A673 (cell line): Measurements from ENCODE around the gene RSU1. TPM values are rescaled to one million over a fixed set of nuclear protein-coding genes. Genes with fewer than 3 reads are reported as not detected.

Experiments
- BruUV-seq: library from RNA; stranded (reverse); fragments of 400-500 nt; replicated peaks from 2 replicates; lab custom pipeline; 2021; lab: Mats Ljungman, UMichigan
- CTCF ChIA-PET: fragments of 300-600 bp; sonication (Branson Sonifier 250); formaldehyde crosslinking; loops from one replicate; lab custom pipeline; 2022; ENCODE audit warnings: antibody characterized with exemption; lab: Charles Lee
- POLR2A ChIA-PET: fragments of 300-600 bp; sonication (Branson Sonifier 250); formaldehyde crosslinking; loops from one replicate; lab custom pipeline; 2022; ENCODE audit warnings: antibody characterized with exemption; ENCODE audit not compliant: low non-redundant PET; lab: Charles Lee
- DNase-seq: peaks from one replicate; pipeline ENCODE4 v3.0.0-alpha.2; 2015; ENCODE audit warnings: low spot score
- H3K27ac ChIP-seq: fragments of 200-600 bp; sonication (generic); 2 replicates; pipeline ENCODE4 v1.5.1; 2016; ENCODE audit warnings: mixed run types, low read depth, mild to moderate bottlenecking, mixed read lengths, antibody characterized with exemption, low read length; ENCODE audit not compliant: poor library complexity, severe bottlenecking
- H3K27me3 ChIP-seq: fragments of 200-600 bp; sonication (generic); replicated peaks from 2 replicates; pipeline ENCODE4 v1.6.1; 2017; ENCODE audit warnings: mixed run types, low read depth, mild to moderate bottlenecking, mixed read lengths, antibody characterized with exemption, low read length; ENCODE audit not compliant: insufficient read depth, poor library complexity
- H3K36me3 ChIP-seq: fragments of 200-600 bp; sonication (generic); 2 replicates; pipeline ENCODE4 v1.6.1; 2016; ENCODE audit warnings: mixed run types, mild to moderate bottlenecking, mixed read lengths, antibody characterized with exemption, low read length; ENCODE audit not compliant: insufficient read depth, poor library complexity, severe bottlenecking
- H3K4me1 ChIP-seq: fragments of 200-600 bp; sonication (generic); 2 replicates; pipeline ENCODE4 v1.6.1; 2017; ENCODE audit warnings: mixed run types, mild to moderate bottlenecking, mixed read lengths, antibody characterized with exemption, low read length; ENCODE audit not compliant: insufficient read depth, poor library complexity, severe bottlenecking
- H3K4me3 ChIP-seq: fragments of 200-600 bp; sonication (generic); 2 replicates; pipeline ENCODE4 v1.5.1; 2016; ENCODE audit warnings: low read depth, mixed run types, mild to moderate bottlenecking, mixed read lengths, low read length; ENCODE audit not compliant: poor library complexity, severe bottlenecking
- H3K9me3 ChIP-seq: fragments of 200-600 bp; sonication (generic); 2 replicates; pipeline ENCODE4 v1.6.1; 2016; ENCODE audit warnings: mixed run types, low read depth, mild to moderate bottlenecking, mixed read lengths, antibody characterized with exemption, low read length; ENCODE audit not compliant: poor library complexity, severe bottlenecking
- CTCF ChIP-seq: fragments of 300-800, 200-600 bp; sonication (generic); conservative IDR thresholded peaks from 2 replicates; pipeline ENCODE4 v1.5.1; 2017; ENCODE audit warnings: low read depth, mild to moderate bottlenecking, antibody characterized with exemption, low read length, moderate library complexity, mixed read lengths
- EZH2 ChIP-seq: fragments of 200-600 bp; sonication (generic); IDR thresholded peaks from 2 replicates; pipeline ENCODE4 v1.6.1; 2017; ENCODE audit warnings: borderline replicate concordance, low read depth, mild to moderate bottlenecking, mixed read lengths, antibody characterized with exemption, low read length; ENCODE audit not compliant: poor library complexity, severe bottlenecking
- intact Hi-C: fragments of 100-400 bp; cut with micrococcal nuclease; formaldehyde crosslinking; loops from one replicate; pipeline ENCODE4 v1.10.0; 2022; ENCODE audit not compliant: unreplicated experiment
- total RNA-seq: library from RNA; stranded (reverse); gene quantifications from 2 replicates; pipeline ENCODE4 v1.2.3, GENCODE V29; 2021

Gene RSU1
- total RNA-seq, 1 experiment from 2014 or later, result 64.0 TPM

GRCh38 chr10:16748749-16749148 lies 68.5 kb downstream of the RSU1 start:
- Histone ChIP-seq H3K27ac (no peak overlapping the region), H3K36me3 (no peaks in the 10 kb centered on the region), H3K4me3 (no peak overlapping the region), H3K4me1 (peaks cover 26% of the 10 kb centered on the region), H3K9me3 (no peaks in the 10 kb centered on the region), H3K27me3 (no peaks in the 10 kb centered on the region)
- DNase-seq, result no peak
- POLR2A ChIA-PET, result no interaction called here
- TF ChIP-seq CTCF, result no peak
- TF ChIP-seq EZH2, result no peak
- BruUV-seq, result no TSS peak
- CTCF ChIA-PET, result no interaction called here
- intact Hi-C loops, result no loop called here

GRCh38 chr10:16746856-16747255 lies 70.4 kb downstream of the RSU1 start:
- DNase-seq, result no peak
- H3K27me3 ChIP-seq, result no peaks in the 10 kb centered on the region
- ChIA-PET CTCF (no interaction called here), POLR2A (no interaction called here)
- intact Hi-C loops, result no loop called here
- TF ChIP-seq EZH2 (no peak), CTCF (no peak)
- no peak overlapping the region for H3K27ac ChIP-seq
- H3K36me3 ChIP-seq, result no peaks in the 10 kb centered on the region
- H3K9me3 ChIP-seq, result no peaks in the 10 kb centered on the region
- no TSS peak for BruUV-seq
- peaks cover 40% of the 10 kb centered on the region for H3K4me1 ChIP-seq
- H3K4me3 ChIP-seq, result no peak overlapping the region

GRCh38 chr10:16745061-16745460 lies 72.2 kb downstream of the RSU1 start:
- Histone ChIP-seq H3K27me3 (no peaks in the 10 kb centered on the region), H3K4me3 (no peak overlapping the region), H3K4me1 (peaks cover 40% of the 10 kb centered on the region), H3K36me3 (no peaks in the 10 kb centered on the region), H3K27ac (no peak overlapping the region), H3K9me3 (no peaks in the 10 kb centered on the region)
- CTCF ChIA-PET, result interaction anchor here (0.6 kb wide), 1 partner anchor 1026 kb away, joined by 3 read pairs; no protein-coding TSS in a partner anchor
- BruUV-seq, result no TSS peak
- intact Hi-C loops, result no loop called here
- peak; percentile 12 for DNase-seq
- POLR2A ChIA-PET, result no interaction called here
- TF ChIP-seq EZH2, result no peak
- TF ChIP-seq CTCF, result no peak
